Naive thymus-derived CD4-positive, alpha-beta T cell (primary cell): ENCODE results near the gene ABCA2. TPM values are rescaled to one million over a fixed set of nuclear protein-coding genes. Genes with fewer than 3 reads are reported as not detected.

Source experiments
- ATAC-seq: fragments of 150-1000 bp; cut with Tn5 transposase; 2 replicates; pipeline ENCODE4 v1.10.0; 2021; ENCODE audit warnings: mild to moderate bottlenecking, moderate library complexity
- CTCF ChIA-PET: fragments of 350-600 bp; sonication (Branson Sonifier 250); formaldehyde crosslinking; loops from one replicate; lab custom pipeline; 2021; ENCODE audit warnings: antibody characterized with exemption; lab: Charles Lee
- POLR2A ChIA-PET: fragments of 350-600 bp; sonication (Branson Sonifier 250); formaldehyde crosslinking; loops from one replicate; lab custom pipeline; 2021; ENCODE audit warnings: antibody characterized with exemption, inconsistent platforms; lab: Charles Lee
- DNase-seq, 9 donors: peaks; one replicate each; pipeline versions ENCODE4 v3.0.0 to v3.0.0-alpha.2; 2020 to 2022; ENCODE audit warnings: mixed read lengths in 1 of 9
- H3K27ac ChIP-seq: one replicate; pipeline ENCODE4 v1.7.0; 2013; ENCODE audit warnings: mild to moderate bottlenecking, low read depth, low read length, moderate library complexity
- H3K27me3 ChIP-seq, 2 donors: one replicate each; pipeline ENCODE4 v1.7.0; 2013; ENCODE audit warnings: low read length in 2 of 2, mild to moderate bottlenecking in 2 of 2, moderate library complexity in 2 of 2; ENCODE audit not compliant: control insufficient read depth in 2 of 2, insufficient read depth in 2 of 2
- H3K36me3 ChIP-seq, 3 experiments: 1 replicate in 2 of 3; 2 replicates in 1 of 3; pipeline ENCODE4 v1.7.0; 2013; ENCODE audit warnings: low read length in 3 of 3, mild to moderate bottlenecking in 3 of 3, moderate library complexity in 1 of 3; ENCODE audit not compliant: insufficient read depth in 3 of 3, control insufficient read depth in 2 of 3
- H3K4me1 ChIP-seq, 2 donors: one replicate each; pipeline ENCODE4 v1.7.0; 2013; ENCODE audit warnings: low read length in 2 of 2, mild to moderate bottlenecking in 2 of 2, moderate library complexity in 1 of 2; ENCODE audit not compliant: control insufficient read depth in 2 of 2, insufficient read depth in 2 of 2
- H3K4me3 ChIP-seq: 2 replicates; pipeline ENCODE4 v1.7.0; 2013; ENCODE audit warnings: mild to moderate bottlenecking, low read length
- H3K9me3 ChIP-seq, 3 experiments: 1 replicate in 2 of 3; 2 replicates in 1 of 3; pipeline ENCODE4 v1.7.0; 2013; ENCODE audit warnings: low read length in 3 of 3; ENCODE audit not compliant: control insufficient read depth in 2 of 3
- H3K27ac Mint-ChIP-seq, 9 donors: one replicate each; pipeline ENCODE4 v1.8.0; 2020 to 2022; ENCODE audit warnings: mixed read lengths in 9 of 9, mild to moderate bottlenecking in 8 of 9, moderate library complexity in 5 of 9, inconsistent platforms in 2 of 9
- H3K27me3 Mint-ChIP-seq, 5 donors: one replicate each; pipeline ENCODE4 v1.8.0; 2021 to 2022; ENCODE audit warnings: mixed read lengths in 5 of 5, mild to moderate bottlenecking in 1 of 5
- H3K36me3 Mint-ChIP-seq, 5 donors: one replicate each; pipeline ENCODE4 v1.8.0; 2020 to 2022; ENCODE audit warnings: mixed read lengths in 5 of 5, mild to moderate bottlenecking in 3 of 5, inconsistent platforms in 1 of 5
- H3K4me1 Mint-ChIP-seq, 7 donors: one replicate each; pipeline ENCODE4 v1.8.0; 2020 to 2022; ENCODE audit warnings: mixed read lengths in 7 of 7, mild to moderate bottlenecking in 3 of 7, inconsistent platforms in 1 of 7
- H3K4me3 Mint-ChIP-seq, 10 donors: one replicate each; pipeline ENCODE4 v1.8.0; 2020 to 2022; ENCODE audit warnings: mild to moderate bottlenecking in 10 of 10, mixed read lengths in 10 of 10, moderate library complexity in 6 of 10, inconsistent platforms in 2 of 10
- H3K9me3 Mint-ChIP-seq, 11 donors: one replicate each; pipeline ENCODE4 v1.8.0; 2020 to 2022; ENCODE audit warnings: mixed read lengths in 11 of 11, mild to moderate bottlenecking in 4 of 11, inconsistent platforms in 1 of 11, moderate library complexity in 1 of 11
- intact Hi-C, 2 donors: fragments of 100-400 bp; cut with micrococcal nuclease; formaldehyde crosslinking; loops; one replicate each; pipeline ENCODE4 v1.15.1; 2023
- polyA plus RNA-seq, 2 donors: library from polyadenylated mRNA; unstranded; fragments of 300-500 nt; fragmentation: Illumina TruSeq; gene quantifications; one replicate each; pipeline ENCODE4 v1.2.3, GENCODE V29; 2021
- total RNA-seq, 6 experiments: library from RNA in 5 of 6; stranded (reverse) in 5 of 6; gene quantifications; 1 replicate in 5 of 6; 2 replicates in 1 of 6; pipeline ENCODE4 v1.2.3 and lab custom pipeline; 2021 to 2026

Gene ABCA2
- total and polyA plus RNA-seq, 7 experiments from 2014 or later, result 1.8 to 112 (median 25.1) TPM

GRCh38 chr9:137016436-137016835, 11.6 kb downstream of the ABCA2 start:
- H3K4me3 ChIP-seq, result no peak overlapping the region
- no peaks in the 10 kb centered on the region for H3K4me1 Mint-ChIP-seq
- no peaks in the 10 kb centered on the region for H3K27me3 Mint-ChIP-seq
- H3K4me1 ChIP-seq, result no peaks in the 10 kb centered on the region
- H3K36me3 Mint-ChIP-seq, result peaks cover 0 to 5% (median 0%) of the 10 kb centered on the region in 5 donors
- peaks cover 0 to 30% (median 0%) of the 10 kb centered on the region in 3 experiments for H3K36me3 ChIP-seq
- H3K9me3 ChIP-seq, result no peaks in the 10 kb centered on the region
- POLR2A ChIA-PET, result no interaction called here
- H3K27ac Mint-ChIP-seq, result no peak overlapping the region
- ATAC-seq (no peak), DNase-seq (no peak)
- CTCF ChIA-PET, result no interaction called here
- no peak overlapping the region for H3K4me3 Mint-ChIP-seq
- intact Hi-C loops, result no loop called here
- no peaks in the 10 kb centered on the region for H3K9me3 Mint-ChIP-seq
- no peak overlapping the region for H3K27ac ChIP-seq
- H3K27me3 ChIP-seq, result no peaks in the 10 kb centered on the region

GRCh38 chr9:137015976-137016375, 12.1 kb downstream of the ABCA2 start:
- no peak for DNase-seq
- Mint-ChIP-seq H3K27me3 (no peaks in the 10 kb centered on the region), H3K4me3 (no peak overlapping the region), H3K36me3 (peaks cover 0 to 5% (median 0%) of the 10 kb centered on the region in 5 donors), H3K9me3 (no peaks in the 10 kb centered on the region), H3K4me1 (no peaks in the 10 kb centered on the region), H3K27ac (no peak overlapping the region)
- H3K4me1 ChIP-seq, result no peaks in the 10 kb centered on the region
- no peak overlapping the region for H3K4me3 ChIP-seq
- H3K27ac ChIP-seq, result no peak overlapping the region
- H3K9me3 ChIP-seq, result no peaks in the 10 kb centered on the region
- intact Hi-C loops, result no loop called here
- ATAC-seq, result no peak
- H3K36me3 ChIP-seq, result peaks cover 0 to 34% (median 0%) of the 10 kb centered on the region in 3 experiments
- POLR2A ChIA-PET, result no interaction called here
- no peaks in the 10 kb centered on the region for H3K27me3 ChIP-seq
- CTCF ChIA-PET, result no interaction called here

GRCh38 chr9:137015540-137015930, 12.5 kb downstream of the ABCA2 start:
- Histone ChIP-seq H3K27me3 (no peaks in the 10 kb centered on the region), H3K4me3 (no peak overlapping the region), H3K27ac (no peak overlapping the region), H3K9me3 (no peaks in the 10 kb centered on the region), H3K36me3 (peaks cover 0 to 34% (median 0%) of the 10 kb centered on the region in 3 experiments), H3K4me1 (no peaks in the 10 kb centered on the region)
- H3K27me3 Mint-ChIP-seq, result no peaks in the 10 kb centered on the region
- H3K9me3 Mint-ChIP-seq, result no peaks in the 10 kb centered on the region
- no peak overlapping the region for H3K4me3 Mint-ChIP-seq
- H3K27ac Mint-ChIP-seq, result no peak overlapping the region
- intact Hi-C loops, result no loop called here
- no peaks in the 10 kb centered on the region for H3K4me1 Mint-ChIP-seq
- ChIA-PET POLR2A (no interaction called here), CTCF (interaction anchor here (1.3 kb wide), 1 partner anchor 14 kb away, joined by 7 read pairs; no protein-coding TSS in a partner anchor)
- ATAC-seq, result no peak
- no peak for DNase-seq
- peaks cover 0 to 5% (median 0%) of the 10 kb centered on the region in 5 donors for H3K36me3 Mint-ChIP-seq

GRCh38 chr9:137014776-137015539, 13.1 kb downstream of the ABCA2 start:
- intact Hi-C loops, result no loop called here
- CTCF ChIA-PET, result interaction anchor here (1.3 kb wide), 1 partner anchor 14 kb away, joined by 7 read pairs; no protein-coding TSS in a partner anchor

GRCh38 chr9:137014166-137014565, 13.9 kb downstream of the ABCA2 start:
- ChIA-PET POLR2A (no interaction called here), CTCF (interaction anchor here (1.3 kb wide), 1 partner anchor 15 kb away, joined by 7 read pairs; no protein-coding TSS in a partner anchor)
- H3K9me3 ChIP-seq, result no peaks in the 10 kb centered on the region
- peaks cover 0 to 5% (median 0%) of the 10 kb centered on the region in 5 donors for H3K36me3 Mint-ChIP-seq
- no peak overlapping the region for H3K27ac Mint-ChIP-seq
- no peak for ATAC-seq
- no peaks in the 10 kb centered on the region for H3K27me3 ChIP-seq
- H3K27ac ChIP-seq, result no peak overlapping the region
- H3K9me3 Mint-ChIP-seq, result no peaks in the 10 kb centered on the region
- no peak overlapping the region for H3K4me3 Mint-ChIP-seq
- H3K27me3 Mint-ChIP-seq, result no peaks in the 10 kb centered on the region
- H3K4me1 Mint-ChIP-seq, result no peaks in the 10 kb centered on the region
- no peaks in the 10 kb centered on the region for H3K4me1 ChIP-seq
- H3K36me3 ChIP-seq, result peaks cover 0 to 34% (median 0%) of the 10 kb centered on the region in 3 experiments
- H3K4me3 ChIP-seq, result no peak overlapping the region
- DNase-seq, result no peak
- intact Hi-C loops, result no loop called here

More at GRCh38 chr9:137014776-137015539, 13.1 kb downstream of the ABCA2 start:
- H3K4me3 Mint-ChIP-seq, result no peak overlapping the region
- DNase-seq (no peak), ATAC-seq (no peak)
- Histone ChIP-seq H3K9me3 (no peaks in the 10 kb centered on the region), H3K4me1 (no peaks in the 10 kb centered on the region), H3K36me3 (peaks cover 0 to 34% (median 0%) of the 10 kb centered on the region in 3 experiments), H3K4me3 (no peak overlapping the region), H3K27ac (no peak overlapping the region), H3K27me3 (no peaks in the 10 kb centered on the region)
- H3K9me3 Mint-ChIP-seq, result no peaks in the 10 kb centered on the region
- POLR2A ChIA-PET, result no interaction called here
- peaks cover 0 to 5% (median 0%) of the 10 kb centered on the region in 5 donors for H3K36me3 Mint-ChIP-seq
- H3K4me1 Mint-ChIP-seq, result no peaks in the 10 kb centered on the region
- H3K27me3 Mint-ChIP-seq, result no peaks in the 10 kb centered on the region
- H3K27ac Mint-ChIP-seq, result no peak overlapping the region

- Histone ChIP-seq H3K4me3 (no peak overlapping the region), H3K27ac (no peak overlapping the region), H3K4me1 (no peaks in the 10 kb centered on the region), H3K27me3 (no peaks in the 10 kb centered on the region), H3K9me3 (no peaks in the 10 kb centered on the region), H3K36me3 (peaks cover 0 to 34% (median 0%) of the 10 kb centered on the region in 3 experiments)
- H3K4me3 Mint-ChIP-seq, result no peak overlapping the region
- ATAC-seq (no peak), DNase-seq (no peak)
- H3K9me3 Mint-ChIP-seq, result no peaks in the 10 kb centered on the region
- H3K27me3 Mint-ChIP-seq, result no peaks in the 10 kb centered on the region
- intact Hi-C loops, result no loop called here
- peaks cover 0 to 5% (median 0%) of the 10 kb centered on the region in 5 donors for H3K36me3 Mint-ChIP-seq
- ChIA-PET POLR2A (no interaction called here), CTCF (no interaction called here)
- H3K27ac Mint-ChIP-seq, result no peak overlapping the region
- no peaks in the 10 kb centered on the region for H3K4me1 Mint-ChIP-seq
These were observed 14.5 kb downstream of the ABCA2 start for GRCh38 chr9:137013571-137013940.
